Choroid plexus epithelial cell (primary cell): ENCODE data around the gene IDH3G.

Experiments
- DNase-seq: peaks from one replicate; pipeline ENCODE4 v3.0.0-alpha.2; 2010; ENCODE audit warnings: low read depth
- H3K4me3 ChIP-seq: 2 replicates; pipeline ENCODE4 v1.5.1; 2011; ENCODE audit warnings: low read depth, mild to moderate bottlenecking, control low read depth, low read length, moderate library complexity
- CTCF ChIP-seq: conservative IDR thresholded peaks from 2 replicates; pipeline ENCODE4 v1.5.1; 2011; ENCODE audit warnings: low read depth, mild to moderate bottlenecking, control low read depth, inconsistent platforms, low read length, moderate library complexity

Gene IDH3G

GRCh38 chrX:153776611-153777045, 17.5 kb downstream of the IDH3G start:
- H3K4me3 ChIP-seq, result no peak overlapping the region
- TF ChIP-seq CTCF, result no peak
- DNase-seq, result no peak

- DNase-seq, result no peak
- no peak for TF ChIP-seq CTCF
Measured at GRCh38 chrX:153776120-153776599, 18.0 kb downstream of the IDH3G start.

GRCh38 chrX:153775293-153776119, 18.7 kb downstream of the IDH3G start:
- H3K4me3 ChIP-seq, result no peak overlapping the region
- no peak for TF ChIP-seq CTCF
- DNase-seq, result no peak

More at GRCh38 chrX:153776120-153776599, 18.0 kb downstream of the IDH3G start:
- no peak overlapping the region for H3K4me3 ChIP-seq

- H3K4me3 ChIP-seq, result no peak overlapping the region
- no peak for TF ChIP-seq CTCF
- DNase-seq, result no peak
Measured at GRCh38 chrX:153774576-153775292, 19.4 kb downstream of the IDH3G start.

GRCh38 chrX:153773741-153774575, 20.2 kb downstream of the IDH3G start:
- no peak overlapping the region for H3K4me3 ChIP-seq
- no peak for TF ChIP-seq CTCF
- no peak for DNase-seq

GRCh38 chrX:153773218-153773611, 21.0 kb downstream of the IDH3G start:
- TF ChIP-seq CTCF, result no peak
- no peak overlapping the region for H3K4me3 ChIP-seq
- no peak for DNase-seq
